K562 (cell line): ENCODE data around the gene DPCD.

Source experiments
- CREB1 ChIP-seq, 2 experiments: sonication (generic) in 1 of 2; formaldehyde crosslinking in 1 of 2; IDR thresholded peaks; 2 replicates each; pipeline versions ENCODE4 v1.6.1 to v1.8.0; 2012 to 2022; ENCODE audit warnings: inconsistent platforms in 1 of 2, mild to moderate bottlenecking in 1 of 2, missing genetic modification reagents in 1 of 2, moderate library complexity in 1 of 2
- EZH2 ChIP-seq: IDR thresholded peaks from 2 replicates; pipeline ENCODE4 v1.6.1; 2012; ENCODE audit warnings: low read depth, mild to moderate bottlenecking, inconsistent platforms, low read length, borderline replicate concordance
- HMG20B ChIP-seq: fragments of 250-450 bp; sonication (Bioruptor Pico); IDR thresholded peaks from 2 replicates; pipeline ENCODE4 v1.5.0; 2021; ENCODE audit warnings: mild to moderate bottlenecking
- MTA3 ChIP-seq: fragments of 450-650 bp; formaldehyde crosslinking; IDR thresholded peaks from 2 replicates; pipeline ENCODE4 v1.6.1; 2017; ENCODE audit warnings: mild to moderate bottlenecking, borderline replicate concordance
- MXI1 ChIP-seq: IDR thresholded peaks from 2 replicates; pipeline ENCODE4 v1.6.1; 2011; ENCODE audit warnings: low read depth, mild to moderate bottlenecking, improper control_type of control experiment, low read length
- POLR2A ChIP-seq: fragments of 450-650 bp; conservative IDR thresholded peaks from 2 replicates; pipeline ENCODE4 v1.6.1; 2016
- ZNF263 ChIP-seq: sonication (generic); formaldehyde crosslinking; IDR thresholded peaks from 2 replicates; pipeline ENCODE4 v1.8.0; 2022; ENCODE audit warnings: mild to moderate bottlenecking, missing genetic modification reagents, borderline replicate concordance
- ZNF324 ChIP-seq: fragments of 250-450 bp; sonication (Bioruptor Pico); IDR thresholded peaks from 2 replicates; pipeline ENCODE4 v1.4.0; 2020; ENCODE audit warnings: mild to moderate bottlenecking
- TF ChIP-seq, protein P1 (sequence below): fragments of 200-800 bp; sonication (Bioruptor generic); IDR thresholded peaks from 2 replicates; pipeline ENCODE4 v1.6.1; 2017; ENCODE audit warnings: missing genetic modification characterization, missing compliant biosample characterization
- TF ChIP-seq, protein P2 (sequence below): fragments of 450-650 bp; IDR thresholded peaks from 2 replicates; pipeline ENCODE4 v1.6.1; 2017; ENCODE audit warnings: antibody characterized with exemption, mild to moderate bottlenecking
- TF ChIP-seq, protein P3 (sequence below), 3 experiments: IDR thresholded peaks in 2 of 3; conservative IDR thresholded peaks in 1 of 3; 2 replicates each; pipeline ENCODE4 v1.5.1; 2011 to 2012; ENCODE audit warnings: low read length in 3 of 3, mild to moderate bottlenecking in 3 of 3, control low read depth in 2 of 3, improper control_type of control experiment in 1 of 3, inconsistent platforms in 1 of 3, low read depth in 1 of 3, mixed read lengths in 1 of 3, moderate library complexity in 1 of 3; ENCODE audit not compliant: insufficient read depth in 2 of 3
- TF ChIP-seq, protein P4 (sequence below): fragments of 200-600 bp; sonication (generic); IDR thresholded peaks from one replicate; pipeline ENCODE4 v1.6.1; 2012; ENCODE audit warnings: mild to moderate bottlenecking, low read depth, low read length, inconsistent platforms

DNA sequence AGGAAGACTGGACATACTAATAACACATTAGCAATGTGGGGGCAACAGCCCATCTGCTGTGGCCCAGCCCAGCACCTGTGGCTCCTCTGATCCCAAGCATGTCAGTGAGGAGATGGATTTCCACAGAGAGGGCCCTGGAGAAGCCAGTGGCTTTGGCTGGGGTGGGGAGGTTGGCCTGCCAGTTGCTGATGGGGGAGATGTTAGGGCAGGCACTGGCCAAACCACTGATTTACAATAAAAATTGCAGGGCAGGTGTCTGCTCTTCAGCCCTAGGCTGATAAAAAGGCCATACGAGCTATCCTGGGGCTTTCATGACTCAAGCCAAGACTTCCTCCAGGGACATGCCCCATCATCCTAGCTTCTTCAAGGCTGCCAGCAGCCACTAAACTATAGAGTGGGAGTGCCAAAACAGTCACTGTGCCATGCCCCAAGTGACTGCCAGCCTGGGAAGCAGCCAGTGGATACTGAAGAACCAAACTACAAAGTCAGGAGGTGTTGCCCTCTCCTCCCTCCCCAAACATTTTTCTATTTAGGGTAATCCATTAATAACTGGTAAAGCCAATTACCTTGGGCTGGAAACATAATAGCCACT lies 37.8 kb downstream of the DPCD start:
- TF ChIP-seq, protein P1, sequence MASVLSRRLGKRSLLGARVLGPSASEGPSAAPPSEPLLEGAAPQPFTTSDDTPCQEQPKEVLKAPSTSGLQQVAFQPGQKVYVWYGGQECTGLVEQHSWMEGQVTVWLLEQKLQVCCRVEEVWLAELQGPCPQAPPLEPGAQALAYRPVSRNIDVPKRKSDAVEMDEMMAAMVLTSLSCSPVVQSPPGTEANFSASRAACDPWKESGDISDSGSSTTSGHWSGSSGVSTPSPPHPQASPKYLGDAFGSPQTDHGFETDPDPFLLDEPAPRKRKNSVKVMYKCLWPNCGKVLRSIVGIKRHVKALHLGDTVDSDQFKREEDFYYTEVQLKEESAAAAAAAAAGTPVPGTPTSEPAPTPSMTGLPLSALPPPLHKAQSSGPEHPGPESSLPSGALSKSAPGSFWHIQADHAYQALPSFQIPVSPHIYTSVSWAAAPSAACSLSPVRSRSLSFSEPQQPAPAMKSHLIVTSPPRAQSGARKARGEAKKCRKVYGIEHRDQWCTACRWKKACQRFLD (CRISPR knock-in tag) = no peak
- TF ChIP-seq MXI1 (no peak), ZNF324 (CRISPR knock-in tag) (no peak), ZNF263 (CRISPR knock-in tag) (no peak), POLR2A (no peak), MTA3 (no peak), HMG20B (CRISPR knock-in tag) (no peak), CREB1 (IDR thresholded peaks at IDR 0.05) (no peak), CREB1 (CRISPR knock-in tag; IDR thresholded peaks at IDR 0.05) (no peak), EZH2 (no peak)
- TF ChIP-seq, protein P2, sequence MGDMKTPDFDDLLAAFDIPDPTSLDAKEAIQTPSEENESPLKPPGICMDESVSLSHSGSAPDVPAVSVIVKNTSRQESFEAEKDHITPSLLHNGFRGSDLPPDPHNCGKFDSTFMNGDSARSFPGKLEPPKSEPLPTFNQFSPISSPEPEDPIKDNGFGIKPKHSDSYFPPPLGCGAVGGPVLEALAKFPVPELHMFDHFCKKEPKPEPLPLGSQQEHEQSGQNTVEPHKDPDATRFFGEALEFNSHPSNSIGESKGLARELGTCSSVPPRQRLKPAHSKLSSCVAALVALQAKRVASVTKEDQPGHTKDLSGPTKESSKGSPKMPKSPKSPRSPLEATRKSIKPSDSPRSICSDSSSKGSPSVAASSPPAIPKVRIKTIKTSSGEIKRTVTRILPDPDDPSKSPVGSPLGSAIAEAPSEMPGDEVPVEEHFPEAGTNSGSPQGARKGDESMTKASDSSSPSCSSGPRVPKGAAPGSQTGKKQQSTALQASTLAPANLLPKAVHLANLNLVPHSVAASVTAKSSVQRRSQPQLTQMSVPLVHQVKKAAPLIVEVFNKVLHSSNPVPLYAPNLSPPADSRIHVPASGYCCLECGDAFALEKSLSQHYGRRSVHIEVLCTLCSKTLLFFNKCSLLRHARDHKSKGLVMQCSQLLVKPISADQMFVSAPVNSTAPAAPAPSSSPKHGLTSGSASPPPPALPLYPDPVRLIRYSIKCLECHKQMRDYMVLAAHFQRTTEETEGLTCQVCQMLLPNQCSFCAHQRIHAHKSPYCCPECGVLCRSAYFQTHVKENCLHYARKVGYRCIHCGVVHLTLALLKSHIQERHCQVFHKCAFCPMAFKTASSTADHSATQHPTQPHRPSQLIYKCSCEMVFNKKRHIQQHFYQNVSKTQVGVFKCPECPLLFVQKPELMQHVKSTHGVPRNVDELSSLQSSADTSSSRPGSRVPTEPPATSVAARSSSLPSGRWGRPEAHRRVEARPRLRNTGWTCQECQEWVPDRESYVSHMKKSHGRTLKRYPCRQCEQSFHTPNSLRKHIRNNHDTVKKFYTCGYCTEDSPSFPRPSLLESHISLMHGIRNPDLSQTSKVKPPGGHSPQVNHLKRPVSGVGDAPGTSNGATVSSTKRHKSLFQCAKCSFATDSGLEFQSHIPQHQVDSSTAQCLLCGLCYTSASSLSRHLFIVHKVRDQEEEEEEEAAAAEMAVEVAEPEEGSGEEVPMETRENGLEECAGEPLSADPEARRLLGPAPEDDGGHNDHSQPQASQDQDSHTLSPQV = no peak
- TF ChIP-seq, protein P3, sequence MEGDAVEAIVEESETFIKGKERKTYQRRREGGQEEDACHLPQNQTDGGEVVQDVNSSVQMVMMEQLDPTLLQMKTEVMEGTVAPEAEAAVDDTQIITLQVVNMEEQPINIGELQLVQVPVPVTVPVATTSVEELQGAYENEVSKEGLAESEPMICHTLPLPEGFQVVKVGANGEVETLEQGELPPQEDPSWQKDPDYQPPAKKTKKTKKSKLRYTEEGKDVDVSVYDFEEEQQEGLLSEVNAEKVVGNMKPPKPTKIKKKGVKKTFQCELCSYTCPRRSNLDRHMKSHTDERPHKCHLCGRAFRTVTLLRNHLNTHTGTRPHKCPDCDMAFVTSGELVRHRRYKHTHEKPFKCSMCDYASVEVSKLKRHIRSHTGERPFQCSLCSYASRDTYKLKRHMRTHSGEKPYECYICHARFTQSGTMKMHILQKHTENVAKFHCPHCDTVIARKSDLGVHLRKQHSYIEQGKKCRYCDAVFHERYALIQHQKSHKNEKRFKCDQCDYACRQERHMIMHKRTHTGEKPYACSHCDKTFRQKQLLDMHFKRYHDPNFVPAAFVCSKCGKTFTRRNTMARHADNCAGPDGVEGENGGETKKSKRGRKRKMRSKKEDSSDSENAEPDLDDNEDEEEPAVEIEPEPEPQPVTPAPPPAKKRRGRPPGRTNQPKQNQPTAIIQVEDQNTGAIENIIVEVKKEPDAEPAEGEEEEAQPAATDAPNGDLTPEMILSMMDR (IDR thresholded peaks at IDR 0.05 in 2 of 3, conservative IDR thresholded peaks at IDR 0.05 in 1 of 3; ENCODE audit: insufficient read depth in 2 of 3, low read depth in 1 of 3, low read length in 3 of 3) = no peak
- TF ChIP-seq, protein P4, sequence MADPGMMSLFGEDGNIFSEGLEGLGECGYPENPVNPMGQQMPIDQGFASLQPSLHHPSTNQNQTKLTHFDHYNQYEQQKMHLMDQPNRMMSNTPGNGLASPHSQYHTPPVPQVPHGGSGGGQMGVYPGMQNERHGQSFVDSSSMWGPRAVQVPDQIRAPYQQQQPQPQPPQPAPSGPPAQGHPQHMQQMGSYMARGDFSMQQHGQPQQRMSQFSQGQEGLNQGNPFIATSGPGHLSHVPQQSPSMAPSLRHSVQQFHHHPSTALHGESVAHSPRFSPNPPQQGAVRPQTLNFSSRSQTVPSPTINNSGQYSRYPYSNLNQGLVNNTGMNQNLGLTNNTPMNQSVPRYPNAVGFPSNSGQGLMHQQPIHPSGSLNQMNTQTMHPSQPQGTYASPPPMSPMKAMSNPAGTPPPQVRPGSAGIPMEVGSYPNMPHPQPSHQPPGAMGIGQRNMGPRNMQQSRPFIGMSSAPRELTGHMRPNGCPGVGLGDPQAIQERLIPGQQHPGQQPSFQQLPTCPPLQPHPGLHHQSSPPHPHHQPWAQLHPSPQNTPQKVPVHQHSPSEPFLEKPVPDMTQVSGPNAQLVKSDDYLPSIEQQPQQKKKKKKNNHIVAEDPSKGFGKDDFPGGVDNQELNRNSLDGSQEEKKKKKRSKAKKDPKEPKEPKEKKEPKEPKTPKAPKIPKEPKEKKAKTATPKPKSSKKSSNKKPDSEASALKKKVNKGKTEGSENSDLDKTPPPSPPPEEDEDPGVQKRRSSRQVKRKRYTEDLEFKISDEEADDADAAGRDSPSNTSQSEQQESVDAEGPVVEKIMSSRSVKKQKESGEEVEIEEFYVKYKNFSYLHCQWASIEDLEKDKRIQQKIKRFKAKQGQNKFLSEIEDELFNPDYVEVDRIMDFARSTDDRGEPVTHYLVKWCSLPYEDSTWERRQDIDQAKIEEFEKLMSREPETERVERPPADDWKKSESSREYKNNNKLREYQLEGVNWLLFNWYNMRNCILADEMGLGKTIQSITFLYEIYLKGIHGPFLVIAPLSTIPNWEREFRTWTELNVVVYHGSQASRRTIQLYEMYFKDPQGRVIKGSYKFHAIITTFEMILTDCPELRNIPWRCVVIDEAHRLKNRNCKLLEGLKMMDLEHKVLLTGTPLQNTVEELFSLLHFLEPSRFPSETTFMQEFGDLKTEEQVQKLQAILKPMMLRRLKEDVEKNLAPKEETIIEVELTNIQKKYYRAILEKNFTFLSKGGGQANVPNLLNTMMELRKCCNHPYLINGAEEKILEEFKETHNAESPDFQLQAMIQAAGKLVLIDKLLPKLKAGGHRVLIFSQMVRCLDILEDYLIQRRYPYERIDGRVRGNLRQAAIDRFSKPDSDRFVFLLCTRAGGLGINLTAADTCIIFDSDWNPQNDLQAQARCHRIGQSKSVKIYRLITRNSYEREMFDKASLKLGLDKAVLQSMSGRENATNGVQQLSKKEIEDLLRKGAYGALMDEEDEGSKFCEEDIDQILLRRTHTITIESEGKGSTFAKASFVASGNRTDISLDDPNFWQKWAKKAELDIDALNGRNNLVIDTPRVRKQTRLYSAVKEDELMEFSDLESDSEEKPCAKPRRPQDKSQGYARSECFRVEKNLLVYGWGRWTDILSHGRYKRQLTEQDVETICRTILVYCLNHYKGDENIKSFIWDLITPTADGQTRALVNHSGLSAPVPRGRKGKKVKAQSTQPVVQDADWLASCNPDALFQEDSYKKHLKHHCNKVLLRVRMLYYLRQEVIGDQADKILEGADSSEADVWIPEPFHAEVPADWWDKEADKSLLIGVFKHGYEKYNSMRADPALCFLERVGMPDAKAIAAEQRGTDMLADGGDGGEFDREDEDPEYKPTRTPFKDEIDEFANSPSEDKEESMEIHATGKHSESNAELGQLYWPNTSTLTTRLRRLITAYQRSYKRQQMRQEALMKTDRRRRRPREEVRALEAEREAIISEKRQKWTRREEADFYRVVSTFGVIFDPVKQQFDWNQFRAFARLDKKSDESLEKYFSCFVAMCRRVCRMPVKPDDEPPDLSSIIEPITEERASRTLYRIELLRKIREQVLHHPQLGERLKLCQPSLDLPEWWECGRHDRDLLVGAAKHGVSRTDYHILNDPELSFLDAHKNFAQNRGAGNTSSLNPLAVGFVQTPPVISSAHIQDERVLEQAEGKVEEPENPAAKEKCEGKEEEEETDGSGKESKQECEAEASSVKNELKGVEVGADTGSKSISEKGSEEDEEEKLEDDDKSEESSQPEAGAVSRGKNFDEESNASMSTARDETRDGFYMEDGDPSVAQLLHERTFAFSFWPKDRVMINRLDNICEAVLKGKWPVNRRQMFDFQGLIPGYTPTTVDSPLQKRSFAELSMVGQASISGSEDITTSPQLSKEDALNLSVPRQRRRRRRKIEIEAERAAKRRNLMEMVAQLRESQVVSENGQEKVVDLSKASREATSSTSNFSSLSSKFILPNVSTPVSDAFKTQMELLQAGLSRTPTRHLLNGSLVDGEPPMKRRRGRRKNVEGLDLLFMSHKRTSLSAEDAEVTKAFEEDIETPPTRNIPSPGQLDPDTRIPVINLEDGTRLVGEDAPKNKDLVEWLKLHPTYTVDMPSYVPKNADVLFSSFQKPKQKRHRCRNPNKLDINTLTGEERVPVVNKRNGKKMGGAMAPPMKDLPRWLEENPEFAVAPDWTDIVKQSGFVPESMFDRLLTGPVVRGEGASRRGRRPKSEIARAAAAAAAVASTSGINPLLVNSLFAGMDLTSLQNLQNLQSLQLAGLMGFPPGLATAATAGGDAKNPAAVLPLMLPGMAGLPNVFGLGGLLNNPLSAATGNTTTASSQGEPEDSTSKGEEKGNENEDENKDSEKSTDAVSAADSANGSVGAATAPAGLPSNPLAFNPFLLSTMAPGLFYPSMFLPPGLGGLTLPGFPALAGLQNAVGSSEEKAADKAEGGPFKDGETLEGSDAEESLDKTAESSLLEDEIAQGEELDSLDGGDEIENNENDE = no peak
